Stimulated activated CD8-positive, alpha-beta memory T cell treated with anti-CD3 and anti-CD28 coated beads, Interleukin-15, amount 100 ng/mL, for 4 hours (primary cell): ENCODE results near the gene TK1.
"Not testable (repeated sequence)": the region's sequence is repeated elsewhere in the genome, so short reads cannot be mapped to it uniquely, and the experiment has no call there.

Experiments used
- DNase-seq, 2 donors: peaks; one replicate each; pipeline ENCODE4 v3.0.0-alpha.2; 2020; ENCODE audit warnings: low read depth in 2 of 2

Gene TK1

DNA sequence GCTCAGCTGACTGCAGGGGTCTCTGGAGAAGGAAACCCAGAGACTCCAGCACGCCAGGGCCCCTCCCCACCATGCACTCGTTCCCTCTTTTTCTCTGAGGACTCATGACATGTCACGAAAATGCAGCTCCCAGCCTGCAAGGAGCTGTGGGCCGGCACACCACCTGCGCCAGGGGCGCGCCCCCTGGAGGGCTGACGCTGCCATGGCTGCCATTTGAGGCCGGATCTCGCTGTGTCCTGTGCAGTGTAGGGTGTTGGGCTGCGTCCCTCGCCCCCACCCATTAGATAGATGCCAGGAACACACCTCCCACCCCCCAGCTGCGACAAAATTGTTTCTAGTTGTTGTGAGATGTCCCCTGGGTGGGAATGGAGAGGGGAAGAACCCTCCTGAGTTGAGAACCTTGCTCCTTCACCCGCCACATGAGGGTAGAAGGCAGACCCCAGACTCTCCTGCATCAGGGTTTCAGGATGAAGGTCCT lies 10.3 kb downstream of the TK1 start:
- DNase-seq: peak; percentile 50 to 53

DNA sequence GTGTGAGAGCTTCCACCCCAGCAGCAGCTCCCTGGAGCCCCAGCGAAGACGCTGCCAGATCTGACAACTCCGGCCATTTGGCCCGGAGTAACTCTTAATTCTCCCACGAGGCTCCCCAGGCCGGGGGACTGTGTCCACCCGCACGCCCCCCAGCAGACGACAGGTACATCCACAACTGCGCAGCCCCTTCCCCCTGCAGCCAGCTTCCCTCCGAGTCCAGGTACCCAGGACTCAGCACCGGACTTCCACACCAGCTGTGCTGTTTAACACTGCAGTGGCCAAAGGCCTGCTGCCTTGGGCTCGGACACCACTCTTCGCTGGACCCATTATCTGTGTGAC lies 11.2 kb downstream of the TK1 start:
- DNase-seq: no peak

DNA sequence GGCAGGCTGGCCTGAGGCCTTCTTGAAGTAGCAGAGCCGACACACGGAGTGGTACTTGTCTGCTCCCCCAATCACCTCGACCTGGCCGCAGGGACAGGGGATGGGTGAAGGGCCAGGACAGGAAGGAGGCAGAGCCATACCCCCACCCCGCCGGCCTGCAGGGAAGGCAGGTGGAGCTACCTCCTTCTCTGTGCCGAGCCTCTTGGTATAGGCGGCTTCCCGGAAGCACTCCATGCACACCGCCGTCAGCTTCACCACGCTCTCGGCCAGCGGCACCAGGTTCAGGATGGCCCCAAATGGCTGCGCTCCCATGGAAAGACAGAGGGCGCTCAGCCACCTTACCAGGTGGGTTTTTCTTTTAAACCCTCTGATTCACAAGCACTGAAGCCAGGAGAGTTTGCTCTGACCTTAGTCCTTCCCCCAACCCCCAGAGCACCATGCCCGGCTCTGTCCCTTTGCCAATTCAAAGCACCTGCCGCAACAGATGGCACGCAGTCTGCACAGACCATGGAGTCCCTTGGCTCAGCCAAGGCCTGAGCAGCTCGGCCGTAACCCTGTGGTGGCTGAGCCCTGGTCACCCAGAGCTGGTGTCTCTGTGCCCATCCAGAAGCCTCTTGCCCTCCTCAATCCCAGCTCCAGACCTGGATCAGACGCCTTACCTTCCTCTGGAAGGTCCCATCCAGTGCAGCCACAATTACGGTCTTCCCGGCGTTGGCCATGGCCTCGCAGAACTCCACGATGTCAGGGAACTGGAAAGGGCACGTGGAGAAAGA lies 11.8 kb downstream of the TK1 start:
- no peak for DNase-seq

DNA sequence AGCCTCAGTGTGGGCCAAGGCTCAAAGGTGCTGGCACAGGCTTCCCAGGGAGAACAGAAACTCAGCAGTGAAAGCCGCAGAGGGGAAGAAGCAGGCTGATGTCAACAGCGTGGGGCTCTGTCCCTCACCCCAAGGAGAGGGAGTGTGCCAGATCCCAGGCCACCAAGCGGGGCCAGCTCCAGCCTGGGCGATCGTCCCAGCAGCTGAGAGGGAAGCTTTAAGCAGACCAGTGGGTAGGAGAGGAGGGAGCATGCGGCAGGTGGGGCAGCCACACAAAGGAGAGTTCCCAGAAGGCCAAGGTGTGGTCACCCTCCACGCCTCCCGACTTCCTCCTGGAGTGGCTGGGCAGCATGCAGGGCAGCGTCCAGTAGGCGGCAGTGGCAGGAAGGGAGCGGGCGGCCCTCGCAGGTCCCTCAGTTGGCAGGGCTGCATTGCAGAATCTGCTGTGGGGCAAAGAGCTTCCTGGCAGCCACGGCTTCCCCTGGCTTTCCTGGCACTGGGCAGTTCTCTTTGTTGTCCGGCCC lies 12.4 kb downstream of the TK1 start:
- DNase-seq: no peak

DNA sequence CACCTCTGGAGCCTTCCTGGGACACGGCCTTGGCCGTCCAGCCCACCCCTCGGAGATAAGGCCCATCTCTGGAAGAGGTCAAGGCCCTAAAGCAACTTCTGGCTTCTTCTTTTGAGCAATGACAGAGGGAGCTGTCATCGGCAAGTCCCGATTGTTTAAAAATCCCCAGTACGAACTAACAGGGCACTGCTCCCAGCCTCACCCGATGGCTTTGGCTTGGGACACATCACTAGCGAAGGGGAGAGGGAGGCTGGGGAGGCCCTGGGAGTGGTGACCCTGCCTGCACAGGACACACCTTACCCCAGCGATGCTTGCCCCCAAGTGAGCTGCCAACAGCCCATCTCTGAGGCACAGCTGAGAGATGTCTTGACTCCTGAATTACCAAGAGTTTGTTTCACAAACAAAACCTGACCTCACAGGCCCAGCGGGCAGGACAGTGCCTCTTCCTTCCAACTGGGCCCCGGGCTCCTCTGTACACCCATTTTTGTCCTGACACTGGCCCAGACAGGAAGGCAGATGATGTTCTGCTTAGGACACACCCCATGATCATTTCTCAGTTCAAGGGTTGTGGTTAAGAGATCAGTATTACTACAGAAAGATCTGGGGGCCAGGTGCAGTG lies 13.6 kb downstream of the TK1 start:
- DNase-seq: no peak

DNA sequence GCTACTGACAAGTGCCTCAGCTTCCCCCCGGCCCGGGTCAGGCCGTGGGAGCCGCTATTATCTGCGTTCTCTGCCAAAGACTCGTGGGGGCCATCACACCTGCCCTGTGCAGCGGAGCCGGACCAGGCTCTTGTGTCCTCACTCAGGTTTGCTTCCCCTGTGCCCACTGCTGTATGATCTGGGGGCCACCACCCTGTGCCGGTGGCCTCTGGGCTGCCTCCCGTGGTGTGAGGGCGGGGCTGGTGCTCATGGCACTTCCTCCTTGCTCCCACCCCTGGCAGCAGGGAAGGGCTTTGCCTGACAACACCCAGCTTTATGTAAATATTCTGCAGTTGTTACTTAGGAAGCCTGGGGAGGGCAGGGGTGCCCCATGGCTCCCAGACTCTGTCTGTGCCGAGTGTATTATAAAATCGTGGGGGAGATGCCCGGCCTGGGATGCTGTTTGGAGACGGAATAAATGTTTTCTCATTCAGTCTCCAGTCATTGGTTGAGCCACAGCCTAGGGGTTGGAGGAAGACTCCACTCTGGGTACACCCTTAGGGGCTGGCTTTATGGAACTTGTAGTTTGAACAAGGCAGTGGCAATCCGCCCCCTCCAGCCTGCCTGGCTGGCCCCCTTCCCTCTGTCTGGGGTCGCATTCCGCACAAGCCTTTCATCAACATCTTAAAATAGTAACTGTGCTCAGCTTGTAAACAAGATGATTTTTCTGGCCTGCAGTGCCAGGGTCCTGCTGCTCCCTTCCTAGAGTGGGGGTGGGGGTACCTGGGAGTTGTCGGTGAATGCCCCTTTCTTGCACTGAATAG lies 14.4 kb downstream of the TK1 start:
- no peak for DNase-seq

DNA sequence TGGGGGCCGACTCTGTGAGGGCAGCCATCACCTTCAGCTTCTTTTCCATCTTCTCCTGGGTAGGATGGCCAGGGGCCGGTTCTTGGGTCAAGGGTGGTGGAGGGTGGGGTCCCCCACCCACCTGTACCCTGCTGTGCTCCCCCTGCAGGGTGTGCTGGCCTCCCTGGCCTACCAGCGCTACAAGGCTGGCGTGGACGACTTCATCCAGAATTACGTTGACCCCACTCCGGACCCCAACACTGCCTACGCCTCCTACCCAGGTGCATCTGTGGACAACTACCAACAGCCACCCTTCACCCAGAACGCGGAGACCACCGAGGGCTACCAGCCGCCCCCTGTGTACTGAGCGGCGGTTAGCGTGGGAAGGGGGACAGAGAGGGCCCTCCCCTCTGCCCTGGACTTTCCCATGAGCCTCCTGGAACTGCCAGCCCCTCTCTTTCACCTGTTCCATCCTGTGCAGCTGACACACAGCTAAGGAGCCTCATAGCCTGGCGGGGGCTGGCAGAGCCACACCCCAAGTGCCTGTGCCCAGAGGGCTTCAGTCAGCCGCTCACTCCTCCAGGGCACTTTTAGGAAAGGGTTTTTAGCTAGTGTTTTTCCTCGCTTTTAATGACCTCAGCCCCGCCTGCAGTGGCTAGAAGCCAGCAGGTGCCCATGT lies 15.1 kb downstream of the TK1 start:
- DNase-seq: not testable (repeated sequence)

DNA sequence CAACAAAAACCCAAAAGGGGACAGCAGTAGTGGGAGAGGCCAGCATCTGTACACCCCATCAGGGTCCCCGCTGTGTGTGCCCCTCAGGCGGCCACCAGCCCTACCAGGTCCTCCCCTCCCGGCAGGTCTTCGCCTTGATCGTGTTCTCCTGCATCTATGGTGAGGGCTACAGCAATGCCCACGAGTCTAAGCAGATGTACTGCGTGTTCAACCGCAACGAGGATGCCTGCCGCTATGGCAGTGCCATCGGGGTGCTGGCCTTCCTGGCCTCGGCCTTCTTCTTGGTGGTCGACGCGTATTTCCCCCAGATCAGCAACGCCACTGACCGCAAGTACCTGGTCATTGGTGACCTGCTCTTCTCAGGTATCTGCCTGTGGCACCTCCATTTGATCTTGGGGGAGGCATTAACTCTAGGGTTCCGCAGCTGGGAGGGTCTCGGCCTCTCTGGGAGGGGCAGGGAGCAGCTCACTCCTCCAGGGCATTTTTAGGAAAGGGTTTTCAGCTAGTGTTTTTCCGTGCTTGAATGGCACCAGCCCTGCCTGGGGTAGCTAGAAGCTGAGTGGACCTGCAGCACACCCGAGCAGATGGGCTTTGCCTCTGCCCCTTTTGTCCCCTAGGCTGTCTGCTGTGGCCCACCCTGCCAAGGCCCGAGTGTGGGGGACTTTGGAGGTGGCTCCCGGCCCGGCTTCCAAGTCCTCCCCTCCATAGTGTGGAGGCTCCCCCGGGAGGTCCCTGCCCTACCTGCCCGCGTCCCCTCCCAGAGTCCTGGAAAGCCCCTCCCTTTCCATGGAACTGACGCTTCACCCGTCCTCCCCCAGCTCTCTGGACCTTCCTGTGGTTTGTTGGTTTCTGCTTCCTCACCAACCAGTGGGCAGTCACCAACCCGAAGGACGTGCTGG lies 15.9 kb downstream of the TK1 start:
- DNase-seq: no peak

DNA sequence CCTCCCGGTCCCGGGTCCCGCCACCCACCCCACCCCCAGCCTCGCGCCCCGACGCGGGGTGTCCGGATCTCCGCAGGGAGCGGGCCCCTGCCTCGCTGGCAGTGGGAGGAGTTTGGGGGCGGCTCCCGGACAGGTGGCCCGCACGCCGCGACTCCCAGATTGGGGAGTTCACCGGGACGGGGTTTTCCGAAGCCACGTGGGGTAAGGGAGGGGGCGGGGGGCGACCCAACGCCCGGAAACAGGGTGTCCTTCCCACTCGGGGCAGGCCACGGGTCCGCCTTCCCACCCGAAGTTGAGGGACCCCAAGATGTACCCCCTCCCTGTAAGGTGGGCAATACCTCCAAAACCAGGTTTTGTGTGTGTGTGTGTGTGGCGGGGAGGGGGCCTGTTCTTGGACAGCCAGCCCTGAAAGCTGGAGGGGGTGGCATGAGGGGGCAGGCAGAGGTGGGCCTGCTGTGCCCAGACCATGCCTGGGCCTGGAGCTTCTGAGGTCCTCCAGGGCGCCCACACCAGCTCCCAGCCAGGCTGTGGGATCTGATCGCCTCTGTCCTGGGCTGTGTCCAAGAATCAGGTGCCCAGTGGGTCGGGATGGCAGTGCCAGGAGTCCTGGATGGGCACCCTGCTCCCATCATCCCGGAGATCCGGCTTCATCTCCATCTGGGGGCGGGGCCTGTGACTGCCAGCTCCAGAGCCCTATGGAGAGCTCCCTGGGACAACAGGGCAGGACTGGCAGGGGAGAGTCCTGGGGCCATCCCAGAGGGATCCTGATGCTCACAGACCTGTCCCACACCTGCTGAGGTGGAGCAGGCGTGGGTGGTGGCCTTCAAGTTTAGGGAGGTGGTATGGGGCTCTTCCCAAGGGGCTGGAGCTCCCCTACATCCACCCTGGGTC lies 17.7 kb downstream of the TK1 start:
- peak; percentile 30 to 45 for DNase-seq

DNA sequence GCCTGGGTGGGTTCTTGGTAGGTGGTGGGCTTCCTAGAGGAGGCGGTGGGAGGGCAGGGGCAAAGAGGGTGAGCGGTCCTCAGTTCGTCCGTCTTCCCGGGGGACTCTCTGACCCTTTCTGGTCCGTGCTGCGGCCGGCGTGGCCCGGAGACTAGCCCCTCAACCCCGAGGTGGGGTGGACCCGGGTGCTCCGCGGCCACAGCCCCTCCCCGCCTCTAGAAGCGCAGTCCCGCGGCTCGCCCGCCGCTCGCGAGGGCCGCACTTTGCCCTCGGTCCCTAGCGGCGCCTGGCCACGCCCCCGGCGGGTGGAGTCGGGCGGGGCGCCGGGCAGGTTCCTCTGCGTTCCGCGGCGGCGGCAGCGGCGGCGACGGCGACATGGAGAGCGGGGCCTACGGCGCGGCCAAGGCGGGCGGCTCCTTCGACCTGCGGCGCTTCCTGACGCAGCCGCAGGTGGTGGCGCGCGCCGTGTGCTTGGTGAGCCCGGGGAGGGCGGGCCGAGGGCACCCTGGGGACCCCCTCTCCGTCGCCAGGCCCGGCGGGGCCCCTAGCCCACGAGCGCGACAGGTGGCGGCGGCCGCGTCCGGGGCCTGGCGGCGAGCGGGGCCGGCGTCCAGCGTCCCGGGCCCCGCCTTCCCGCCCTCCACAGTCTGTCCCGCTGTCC lies 18.5 kb downstream of the TK1 start, which contains the start of gene SYNGR2:
Gene SYNGR2, plus strand, starts transcription at position 340 of the 661 bp plus-strand sequence. Its CDS starts 36 bp downstream, at position 376.
- DNase-seq: peak; percentile 66 to 71

DNA sequence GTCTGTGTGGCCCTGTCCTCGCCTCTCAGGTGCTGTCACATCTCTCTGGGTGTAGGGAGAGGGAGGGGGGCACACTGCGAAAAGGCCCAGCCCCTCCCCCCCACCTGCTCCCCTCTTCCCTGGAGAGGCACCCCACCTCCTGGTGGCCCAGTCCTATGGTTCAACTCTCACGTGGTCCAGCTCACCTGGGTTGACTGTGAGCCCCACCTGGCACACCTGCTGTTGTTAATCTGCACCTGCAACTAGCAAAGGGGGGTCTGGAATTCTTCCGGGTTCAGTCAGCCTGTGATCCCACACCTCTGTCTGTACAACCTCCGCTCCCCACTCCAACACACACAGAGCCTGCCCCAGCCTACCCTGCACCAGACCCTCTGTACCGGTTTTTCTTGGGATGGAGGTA lies 20.4 kb downstream of the TK1 start:
- no peak for DNase-seq

DNA sequence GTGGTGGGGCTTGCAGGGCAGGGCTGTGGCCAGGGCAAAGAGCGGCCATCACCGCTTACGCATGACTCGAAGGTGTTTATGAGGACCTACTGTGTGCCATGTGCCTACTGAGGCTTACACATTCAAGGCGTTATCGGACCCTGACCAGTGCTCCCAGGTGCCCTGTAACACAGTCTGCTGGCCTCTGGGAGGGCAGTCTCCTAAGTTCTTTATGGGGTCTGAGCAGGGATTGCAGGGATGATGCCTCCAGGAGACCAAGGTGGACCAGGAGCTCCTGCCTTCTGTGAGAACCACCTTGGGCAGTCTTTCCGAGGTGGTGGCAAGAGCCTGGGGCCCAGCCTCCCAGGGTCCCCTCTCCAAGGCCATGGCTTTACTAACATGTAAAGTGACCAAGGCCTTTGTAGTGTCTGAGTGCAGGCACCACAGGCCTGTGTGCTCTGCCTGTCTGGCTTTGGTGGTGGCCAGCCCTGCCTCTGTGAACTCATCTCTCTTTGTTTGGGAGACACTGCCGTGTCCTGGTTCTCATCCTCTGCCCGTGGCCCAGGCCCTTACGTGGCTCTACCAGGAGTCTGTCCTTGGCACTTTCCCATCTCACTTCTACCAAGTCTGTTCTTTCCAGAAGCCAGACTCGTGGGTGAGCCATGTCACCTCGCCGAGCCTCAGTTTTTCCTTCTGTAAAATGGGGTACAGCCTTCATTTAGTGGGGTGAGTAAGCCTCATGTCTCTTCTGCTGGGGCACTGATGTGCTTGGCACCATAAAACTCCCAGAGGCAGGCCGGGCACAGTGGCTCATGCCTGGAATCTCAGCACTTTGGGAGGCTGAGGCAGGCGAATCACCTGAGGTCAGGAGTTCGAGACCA lies 21.9 kb downstream of the TK1 start:
- no peak for DNase-seq

DNA sequence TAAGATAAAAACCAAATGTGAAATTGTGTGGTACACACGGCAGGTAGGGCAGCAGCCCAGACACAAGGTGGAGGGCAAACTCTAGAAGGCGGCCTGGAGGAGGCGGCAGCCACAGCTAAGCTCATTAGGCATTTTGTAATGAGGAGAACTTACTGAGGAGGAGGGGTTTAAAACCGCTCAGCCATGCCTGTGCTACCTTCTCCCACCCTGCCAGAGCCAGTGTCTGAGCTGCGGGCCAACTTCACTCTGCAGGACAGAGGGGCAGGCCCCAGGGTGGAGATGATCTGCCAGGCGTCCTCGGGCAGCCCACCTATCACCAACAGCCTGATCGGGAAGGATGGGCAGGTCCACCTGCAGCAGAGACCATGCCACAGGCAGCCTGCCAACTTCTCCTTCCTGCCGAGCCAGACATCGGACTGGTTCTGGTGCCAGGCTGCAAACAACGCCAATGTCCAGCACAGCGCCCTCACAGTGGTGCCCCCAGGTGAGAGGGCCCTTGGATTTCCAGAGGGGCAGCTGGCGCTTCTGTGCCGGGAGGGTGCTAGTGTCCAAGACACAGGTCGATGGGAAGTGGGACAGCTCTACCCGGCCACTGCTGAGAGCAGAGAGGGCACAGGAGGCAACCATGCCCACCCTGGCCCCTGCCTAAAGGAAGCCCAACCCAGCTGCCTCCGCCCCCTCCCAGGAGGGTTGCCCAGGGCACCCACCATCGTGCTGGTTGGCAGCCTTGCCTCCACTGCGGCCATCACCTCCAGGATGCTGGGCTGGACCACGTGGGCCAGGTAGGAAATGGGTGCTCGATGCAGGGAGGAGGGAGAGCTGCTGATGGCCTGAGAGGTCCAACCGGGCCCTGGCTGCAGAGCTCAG lies 22.7 kb downstream of the TK1 start:
- no peak for DNase-seq

DNA sequence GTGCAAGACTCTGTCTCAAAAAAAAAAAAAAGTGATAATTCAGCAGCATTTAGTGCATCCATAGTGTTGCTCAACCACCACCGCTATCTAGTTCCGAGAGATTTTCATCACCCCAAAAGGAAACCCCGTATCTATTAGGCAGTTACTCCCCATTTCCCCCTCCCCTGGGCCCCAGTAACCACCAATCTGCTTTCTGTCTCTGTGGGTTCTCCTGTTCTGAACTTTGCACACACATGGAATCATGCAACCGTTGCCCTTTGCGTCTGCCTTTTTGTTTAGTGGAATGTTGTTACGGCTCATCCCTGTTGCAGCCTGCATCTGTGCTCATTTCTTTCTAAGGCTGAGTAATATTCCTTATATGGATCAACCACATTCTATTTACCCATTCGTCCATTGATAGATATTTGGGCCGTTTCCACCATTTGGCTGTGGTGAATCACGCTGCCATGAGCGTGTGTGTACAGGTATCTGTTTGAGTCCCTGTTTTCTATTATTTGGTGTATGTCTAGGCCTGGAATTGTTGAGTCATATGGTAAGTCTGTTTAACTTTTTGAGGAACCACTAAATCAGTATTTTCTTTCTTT lies 27.2 kb downstream of the TK1 start:
- no peak for DNase-seq

DNA sequence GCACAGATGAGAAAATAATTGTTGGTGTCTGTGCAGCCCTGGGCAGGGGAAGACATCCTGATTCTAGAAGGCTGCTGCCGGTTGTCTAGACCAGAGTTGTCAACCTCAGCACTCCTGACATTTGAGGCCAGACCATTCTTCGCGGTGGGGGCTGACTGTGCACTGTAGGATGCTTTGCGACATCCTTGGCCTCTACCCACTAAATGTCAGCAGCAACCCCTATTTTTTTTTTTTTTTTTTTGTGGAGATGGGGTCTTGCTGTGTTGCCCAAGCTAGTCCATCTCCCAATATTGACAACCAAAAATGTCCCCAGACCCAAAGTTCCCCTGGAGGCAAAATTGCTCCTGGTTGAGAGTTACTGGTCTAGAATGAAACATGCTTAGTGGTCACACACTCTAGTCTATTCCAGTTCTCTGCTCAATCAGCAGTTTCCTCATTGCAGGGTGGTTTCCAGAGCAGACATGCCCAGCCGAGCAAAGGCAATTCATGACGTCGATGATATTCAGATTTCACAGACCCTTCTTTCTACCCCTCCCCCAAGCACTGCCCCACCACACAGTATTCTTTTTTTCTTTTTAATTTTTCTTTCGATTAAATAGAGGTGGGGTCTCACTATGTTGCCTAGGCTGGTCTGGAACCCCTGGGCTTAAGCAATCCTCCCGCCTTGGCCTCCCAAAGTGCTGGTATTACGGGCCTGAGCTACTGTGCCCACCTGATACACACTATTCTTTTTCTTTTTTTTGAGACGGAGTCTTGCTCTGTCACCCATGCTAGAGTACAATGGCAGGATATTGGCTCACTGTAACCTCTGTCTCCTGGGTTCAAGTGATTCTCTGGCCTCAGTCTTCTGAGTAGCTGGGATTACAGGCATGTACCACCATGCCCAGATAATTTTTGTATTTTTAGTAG lies 31.7 kb downstream of the TK1 start:
- DNase-seq: no peak

DNA sequence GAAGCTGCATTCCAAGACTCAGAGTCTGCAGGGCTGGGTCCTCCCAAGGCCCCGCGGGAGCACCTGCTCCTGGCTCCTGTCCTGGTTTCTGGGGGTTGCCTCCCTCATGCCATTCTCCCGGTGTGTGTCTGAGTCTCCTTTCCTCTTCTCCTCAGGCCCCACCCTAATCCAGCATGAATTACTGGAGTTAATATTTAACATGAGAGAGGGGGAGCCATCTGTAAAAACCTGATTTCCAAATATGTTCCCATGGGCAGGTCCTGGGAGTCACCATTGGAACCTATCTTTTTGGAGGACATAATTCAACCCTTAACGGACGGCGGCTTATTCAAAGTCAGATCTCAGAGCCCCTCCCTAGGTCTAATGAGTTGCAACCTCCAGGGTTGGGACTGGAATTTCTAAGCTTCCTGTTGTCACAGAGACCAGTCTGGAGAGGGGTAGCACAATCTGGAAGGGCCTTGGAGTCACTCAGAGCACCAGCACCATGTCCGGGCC lies 35.3 kb downstream of the TK1 start:
- DNase-seq: no peak
